ENCODE data around the gene LRRC49. TPM values are rescaled to one million over a fixed set of nuclear protein-coding genes. Genes with fewer than 3 reads are reported as not detected.

The LRRC49 gene
- total and polyA plus RNA-seq, 4 donors, result 32.5 to 92.5 (median 55.9) TPM

- H3K27me3 ChIP-seq (ENCODE audit: control insufficient read depth, insufficient read depth, low read length), result no peaks in the 10 kb centered on the region
- no CpG with 5 or more reads among the region's 2 CpGs for WGBS (ENCODE audit: insufficient coverage)
These were observed 13.2 kb upstream of the LRRC49 start for GRCh38 chr15:70879401-70879800.

GRCh38 chr15:70880781-70881180 lies 11.8 kb upstream of the LRRC49 start:
- Histone ChIP-seq H3K4me1 (ENCODE audit: control insufficient read depth, insufficient read depth, low read length) (no peaks in the 10 kb centered on the region), H3K9me3 (ENCODE audit: control insufficient read depth, insufficient read depth, low read length) (no peaks in the 10 kb centered on the region), H3K27me3 (ENCODE audit: control insufficient read depth, insufficient read depth, low read length) (no peaks in the 10 kb centered on the region), H3K27ac (ENCODE audit: low read depth, low read length) (no peak overlapping the region), H3K4me3 (ENCODE audit: low read depth, low read length) (no peak overlapping the region), H3K36me3 (ENCODE audit: control insufficient read depth, insufficient read depth, low read length) (no peaks in the 10 kb centered on the region)
- WGBS (ENCODE audit: insufficient coverage), result no CpG with 5 or more reads among the region's 2 CpGs
- no peak for DNase-seq (ENCODE audit: low read depth in 4 of 6, low spot score in 6 of 6)

More at GRCh38 chr15:70879401-70879800, 13.2 kb upstream of the LRRC49 start:
- Histone ChIP-seq H3K36me3 (ENCODE audit: control insufficient read depth, insufficient read depth, low read length) (no peaks in the 10 kb centered on the region), H3K9me3 (ENCODE audit: control insufficient read depth, insufficient read depth, low read length) (no peaks in the 10 kb centered on the region), H3K4me1 (ENCODE audit: control insufficient read depth, insufficient read depth, low read length) (no peaks in the 10 kb centered on the region), H3K27ac (ENCODE audit: low read depth, low read length) (no peak overlapping the region), H3K4me3 (ENCODE audit: low read depth, low read length) (no peak overlapping the region)
- peak in 1 of 6 donors; percentile 26 for DNase-seq (ENCODE audit: low read depth in 4 of 6, low spot score in 6 of 6)

GRCh38 chr15:70882361-70882760 lies 10.3 kb upstream of the LRRC49 start:
- H3K4me1 ChIP-seq (ENCODE audit: control insufficient read depth, insufficient read depth, low read length), result no peaks in the 10 kb centered on the region
- no peak for DNase-seq (ENCODE audit: low read depth in 4 of 6, low spot score in 6 of 6)
- WGBS (ENCODE audit: insufficient coverage), result no CpG with 5 or more reads among the region's 2 CpGs
- no peaks in the 10 kb centered on the region for H3K36me3 ChIP-seq (ENCODE audit: control insufficient read depth, insufficient read depth, low read length)
- no peak overlapping the region for H3K27ac ChIP-seq (ENCODE audit: low read depth, low read length)
- no peaks in the 10 kb centered on the region for H3K27me3 ChIP-seq (ENCODE audit: control insufficient read depth, insufficient read depth, low read length)
- no peak overlapping the region for H3K4me3 ChIP-seq (ENCODE audit: low read depth, low read length)
- H3K9me3 ChIP-seq (ENCODE audit: control insufficient read depth, insufficient read depth, low read length), result no peaks in the 10 kb centered on the region

GRCh38 chr15:70892912-70893560 lies 410 bp downstream of the LRRC49 start:
- H3K27ac ChIP-seq (ENCODE audit: low read depth, low read length), result peak overlapping the region; percentile 92
- H3K4me3 ChIP-seq (ENCODE audit: low read depth, low read length), result peak overlapping the region; percentile 87
- H3K4me1 ChIP-seq (ENCODE audit: control insufficient read depth, insufficient read depth, low read length), result peaks cover 9% of the 10 kb centered on the region
- no peaks in the 10 kb centered on the region for H3K27me3 ChIP-seq (ENCODE audit: control insufficient read depth, insufficient read depth, low read length)
- peak in 1 of 6 donors; percentile 89 for DNase-seq (ENCODE audit: low read depth in 4 of 6, low spot score in 6 of 6)
- H3K36me3 ChIP-seq (ENCODE audit: control insufficient read depth, insufficient read depth, low read length), result no peaks in the 10 kb centered on the region
- no peaks in the 10 kb centered on the region for H3K9me3 ChIP-seq (ENCODE audit: control insufficient read depth, insufficient read depth, low read length)
- WGBS (ENCODE audit: insufficient coverage), result 0% methylated on average over 5 of the region's 10 CpGs

GRCh38 chr15:70902107-70902506 lies 9.5 kb downstream of the LRRC49 start:
- H3K4me3 ChIP-seq (ENCODE audit: low read depth, low read length), result no peak overlapping the region
- H3K9me3 ChIP-seq (ENCODE audit: control insufficient read depth, insufficient read depth, low read length), result no peaks in the 10 kb centered on the region
- WGBS (ENCODE audit: insufficient coverage), result 100% methylated on average over 1 of the region's 1 CpG
- H3K27me3 ChIP-seq (ENCODE audit: control insufficient read depth, insufficient read depth, low read length), result no peaks in the 10 kb centered on the region
- no peaks in the 10 kb centered on the region for H3K4me1 ChIP-seq (ENCODE audit: control insufficient read depth, insufficient read depth, low read length)
- no peak for DNase-seq (ENCODE audit: low read depth in 4 of 6, low spot score in 6 of 6)
- H3K36me3 ChIP-seq (ENCODE audit: control insufficient read depth, insufficient read depth, low read length), result peaks cover 4% of the 10 kb centered on the region
- no peak overlapping the region for H3K27ac ChIP-seq (ENCODE audit: low read depth, low read length)

GRCh38 chr15:70906842-70907241 lies 14.2 kb downstream of the LRRC49 start:
- peak in 3 of 6 donors; percentile 7 to 47 (median 11) for DNase-seq (ENCODE audit: low read depth in 4 of 6, low spot score in 6 of 6)
- Histone ChIP-seq H3K27me3 (ENCODE audit: control insufficient read depth, insufficient read depth, low read length) (no peaks in the 10 kb centered on the region), H3K27ac (ENCODE audit: low read depth, low read length) (no peak overlapping the region), H3K36me3 (ENCODE audit: control insufficient read depth, insufficient read depth, low read length) (peaks cover 8% of the 10 kb centered on the region), H3K9me3 (ENCODE audit: control insufficient read depth, insufficient read depth, low read length) (no peaks in the 10 kb centered on the region), H3K4me1 (ENCODE audit: control insufficient read depth, insufficient read depth, low read length) (no peaks in the 10 kb centered on the region), H3K4me3 (ENCODE audit: low read depth, low read length) (no peak overlapping the region)

- DNase-seq (ENCODE audit: low read depth in 4 of 6, low spot score in 6 of 6), result no peak
- Histone ChIP-seq H3K4me3 (ENCODE audit: low read depth, low read length) (no peak overlapping the region), H3K27ac (ENCODE audit: low read depth, low read length) (no peak overlapping the region), H3K36me3 (ENCODE audit: control insufficient read depth, insufficient read depth, low read length) (peaks cover 8% of the 10 kb centered on the region), H3K4me1 (ENCODE audit: control insufficient read depth, insufficient read depth, low read length) (no peaks in the 10 kb centered on the region), H3K9me3 (ENCODE audit: control insufficient read depth, insufficient read depth, low read length) (no peaks in the 10 kb centered on the region), H3K27me3 (ENCODE audit: control insufficient read depth, insufficient read depth, low read length) (no peaks in the 10 kb centered on the region)
- WGBS (ENCODE audit: insufficient coverage), result 91% methylated on average over 4 of the region's 5 CpGs
These were observed 15.3 kb downstream of the LRRC49 start for GRCh38 chr15:70907784-70908471.

- Histone ChIP-seq H3K36me3 (ENCODE audit: control insufficient read depth, insufficient read depth, low read length) (peaks cover 13% of the 10 kb centered on the region), H3K27me3 (ENCODE audit: control insufficient read depth, insufficient read depth, low read length) (no peaks in the 10 kb centered on the region), H3K4me1 (ENCODE audit: control insufficient read depth, insufficient read depth, low read length) (no peaks in the 10 kb centered on the region), H3K4me3 (ENCODE audit: low read depth, low read length) (no peak overlapping the region), H3K9me3 (ENCODE audit: control insufficient read depth, insufficient read depth, low read length) (no peaks in the 10 kb centered on the region), H3K27ac (ENCODE audit: low read depth, low read length) (no peak overlapping the region)
- no peak for DNase-seq (ENCODE audit: low read depth in 4 of 6, low spot score in 6 of 6)
- WGBS (ENCODE audit: insufficient coverage), result 100% methylated on average over 1 of the region's 1 CpG
These were observed 18.3 kb downstream of the LRRC49 start for GRCh38 chr15:70910958-70911357.

- H3K9me3 ChIP-seq (ENCODE audit: control insufficient read depth, insufficient read depth, low read length), result peaks cover under 1% of the 10 kb centered on the region
- no peaks in the 10 kb centered on the region for H3K4me1 ChIP-seq (ENCODE audit: control insufficient read depth, insufficient read depth, low read length)
- no peak overlapping the region for H3K4me3 ChIP-seq (ENCODE audit: low read depth, low read length)
- H3K27me3 ChIP-seq (ENCODE audit: control insufficient read depth, insufficient read depth, low read length), result no peaks in the 10 kb centered on the region
- WGBS (ENCODE audit: insufficient coverage), result no CpG with 5 or more reads among the region's 1 CpG
- H3K36me3 ChIP-seq (ENCODE audit: control insufficient read depth, insufficient read depth, low read length), result peaks cover 22% of the 10 kb centered on the region
- no peak for DNase-seq (ENCODE audit: low read depth in 4 of 6, low spot score in 6 of 6)
- H3K27ac ChIP-seq (ENCODE audit: low read depth, low read length), result no peak overlapping the region
These were observed 19.6 kb downstream of the LRRC49 start for GRCh38 chr15:70912187-70912586.

GRCh38 chr15:70916531-70916930 lies 23.9 kb downstream of the LRRC49 start:
- H3K27me3 ChIP-seq (ENCODE audit: control insufficient read depth, insufficient read depth, low read length), result no peaks in the 10 kb centered on the region
- no peak overlapping the region for H3K4me3 ChIP-seq (ENCODE audit: low read depth, low read length)
- peaks cover 2% of the 10 kb centered on the region for H3K9me3 ChIP-seq (ENCODE audit: control insufficient read depth, insufficient read depth, low read length)
- H3K36me3 ChIP-seq (ENCODE audit: control insufficient read depth, insufficient read depth, low read length), result peaks cover 22% of the 10 kb centered on the region
- WGBS (ENCODE audit: insufficient coverage), result 95% methylated on average over 10 of the region's 10 CpGs
- DNase-seq (ENCODE audit: low read depth in 4 of 6, low spot score in 6 of 6), result no peak
- no peaks in the 10 kb centered on the region for H3K4me1 ChIP-seq (ENCODE audit: control insufficient read depth, insufficient read depth, low read length)
- H3K27ac ChIP-seq (ENCODE audit: low read depth, low read length), result no peak overlapping the region
